AG04449 (cell line): Measurements from ENCODE around the gene TRPM4.
"Not testable (repeated sequence)": the region's sequence is repeated elsewhere in the genome, so short reads cannot be mapped to it uniquely, and the experiment has no call there.

Experiments used
- CTCF ChIA-PET: fragments of 350-600 bp; formaldehyde crosslinking; extraction: SDS; loops from one replicate; lab custom pipeline; 2021; ENCODE audit warnings: antibody characterized with exemption; lab: Yijun Ruan, JAX
- POLR2A ChIA-PET: fragments of 400-600, 350-600 bp; formaldehyde crosslinking; extraction: SDS; loops from one replicate; lab custom pipeline; 2020; ENCODE audit warnings: antibody characterized with exemption, inconsistent platforms; lab: Yijun Ruan, JAX
- DNase-seq: peaks from one replicate; pipeline ENCODE4 v3.0.0-alpha.2; 2010; ENCODE audit warnings: low read depth, low spot score
- H3K4me3 ChIP-seq: 2 replicates; pipeline ENCODE4 v1.5.1; 2011; ENCODE audit warnings: low read depth, mild to moderate bottlenecking, control low read depth, low read length
- TF ChIP-seq, protein P1 (sequence below): IDR thresholded peaks from one replicate; pipeline ENCODE4 v1.5.1; 2011; ENCODE audit warnings: mild to moderate bottlenecking, moderate library complexity, low read length, control low read depth, inconsistent platforms; ENCODE audit not compliant: insufficient read depth; ENCODE audit errors: missing control alignments

TRPM4 gene

DNA sequence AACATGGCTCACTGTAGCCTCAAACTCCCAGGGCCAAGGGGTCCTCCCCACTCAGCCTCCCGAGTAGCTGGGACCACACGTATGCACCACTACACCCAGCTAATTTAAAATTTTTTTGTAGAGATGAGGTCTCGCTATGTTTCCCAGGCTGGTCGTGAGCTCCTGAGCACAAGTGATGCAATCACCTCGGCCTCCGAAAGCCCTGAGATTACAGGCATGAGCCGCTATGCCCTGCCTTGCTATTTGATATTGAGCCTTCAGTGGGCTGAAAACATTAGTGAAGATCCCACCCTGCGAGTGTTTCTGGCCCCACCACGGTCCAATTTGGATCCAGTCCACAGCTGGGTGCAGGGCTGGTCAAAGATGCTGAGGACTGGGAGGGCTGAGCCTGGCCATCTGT lies 65.9 kb downstream of the TRPM4 start:
- ChIA-PET CTCF (interaction anchor here (0.6 to 5.9 kb wide), 6 partner anchors 9 to 149 kb away, joined by 4 to 85 read pairs (median 28); no protein-coding TSS in a partner anchor), POLR2A (no interaction called here)
- DNase-seq: no peak
- TF ChIP-seq, protein P1, sequence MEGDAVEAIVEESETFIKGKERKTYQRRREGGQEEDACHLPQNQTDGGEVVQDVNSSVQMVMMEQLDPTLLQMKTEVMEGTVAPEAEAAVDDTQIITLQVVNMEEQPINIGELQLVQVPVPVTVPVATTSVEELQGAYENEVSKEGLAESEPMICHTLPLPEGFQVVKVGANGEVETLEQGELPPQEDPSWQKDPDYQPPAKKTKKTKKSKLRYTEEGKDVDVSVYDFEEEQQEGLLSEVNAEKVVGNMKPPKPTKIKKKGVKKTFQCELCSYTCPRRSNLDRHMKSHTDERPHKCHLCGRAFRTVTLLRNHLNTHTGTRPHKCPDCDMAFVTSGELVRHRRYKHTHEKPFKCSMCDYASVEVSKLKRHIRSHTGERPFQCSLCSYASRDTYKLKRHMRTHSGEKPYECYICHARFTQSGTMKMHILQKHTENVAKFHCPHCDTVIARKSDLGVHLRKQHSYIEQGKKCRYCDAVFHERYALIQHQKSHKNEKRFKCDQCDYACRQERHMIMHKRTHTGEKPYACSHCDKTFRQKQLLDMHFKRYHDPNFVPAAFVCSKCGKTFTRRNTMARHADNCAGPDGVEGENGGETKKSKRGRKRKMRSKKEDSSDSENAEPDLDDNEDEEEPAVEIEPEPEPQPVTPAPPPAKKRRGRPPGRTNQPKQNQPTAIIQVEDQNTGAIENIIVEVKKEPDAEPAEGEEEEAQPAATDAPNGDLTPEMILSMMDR: no peak
- H3K4me3 ChIP-seq: no peak overlapping the region

DNA sequence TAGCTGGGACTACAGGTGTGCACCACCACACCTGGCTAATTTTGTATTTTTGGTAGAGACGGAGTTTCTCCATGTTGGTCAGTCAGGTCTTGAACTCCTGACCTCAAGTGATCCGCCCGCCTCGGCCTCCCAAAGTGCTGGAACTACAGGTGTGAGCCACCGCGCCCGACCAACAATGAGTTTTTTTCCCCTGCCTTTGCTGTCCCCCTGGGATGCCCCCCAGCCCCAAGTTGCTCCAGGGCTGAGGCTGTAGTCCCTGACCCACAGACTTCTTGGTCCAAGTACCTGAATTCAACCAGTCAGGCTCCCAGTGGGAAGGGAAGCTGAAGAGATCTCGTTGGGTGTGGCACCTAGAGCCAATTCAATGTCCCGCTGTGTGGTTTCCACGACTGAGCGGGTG lies 66.8 kb downstream of the TRPM4 start:
- DNase-seq, H3K4me3 ChIP-seq, POLR2A ChIA-PET: not testable (repeated sequence)
- CTCF ChIA-PET: interaction anchor here (0.6 to 5.9 kb wide), 16 partner anchors 10 to 436 kb away, joined by 3 to 85 read pairs (median 10); no protein-coding TSS in a partner anchor

DNA sequence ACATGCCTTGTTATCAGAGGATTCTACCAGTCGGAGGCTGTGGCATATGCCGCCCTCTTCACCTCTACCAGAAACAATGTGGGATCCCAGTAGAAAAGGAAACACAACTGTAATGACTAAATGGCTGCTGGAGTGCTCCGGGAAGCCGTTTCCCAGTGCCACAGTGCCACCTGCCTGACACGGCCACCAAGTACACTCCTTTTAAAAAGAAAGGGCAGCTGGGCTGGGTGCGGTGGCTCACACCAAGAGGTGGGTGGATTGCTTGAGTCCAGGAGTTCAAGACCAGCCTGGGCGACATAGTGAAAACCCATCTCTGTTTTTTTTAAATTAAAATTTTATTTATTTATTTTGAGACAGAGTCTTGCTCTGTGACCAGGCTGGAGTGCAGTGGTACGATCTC lies 67.3 kb downstream of the TRPM4 start:
- H3K4me3 ChIP-seq: no peak overlapping the region
- TF ChIP-seq, protein P1: peak; percentile 54
- DNase-seq: no peak
- POLR2A ChIA-PET: no interaction called here
- CTCF ChIA-PET: interaction anchor here (0.8 to 5.9 kb wide), 38 partner anchors 10 to 437 kb away, joined by 3 to 85 read pairs (median 6); partner anchors contain the start of genes LIN7B and PPFIA3

DNA sequence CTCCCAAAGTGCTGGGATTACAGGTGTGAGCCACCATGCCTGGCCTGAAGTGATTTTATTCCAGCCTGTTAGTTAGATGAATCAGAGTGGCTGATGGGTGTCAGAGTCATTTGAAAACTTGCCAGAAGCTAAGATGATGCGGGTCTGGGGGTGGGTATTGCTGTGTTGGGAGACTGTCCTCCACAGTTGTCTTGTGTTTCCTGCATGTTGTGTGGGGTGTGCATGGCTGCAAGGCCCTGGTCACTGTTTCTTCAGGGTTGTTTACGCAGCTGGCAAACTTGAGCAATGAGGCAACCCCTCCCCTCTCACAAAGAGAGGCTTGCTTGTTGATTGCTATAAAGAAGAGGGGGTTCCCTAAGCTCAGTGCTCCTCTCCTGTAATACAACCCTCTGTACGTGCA lies 71.8 kb downstream of the TRPM4 start:
- TF ChIP-seq, protein P1: no peak
- CTCF ChIA-PET: no interaction called here
- POLR2A ChIA-PET: no interaction called here
- no peak overlapping the region for H3K4me3 ChIP-seq
- no peak for DNase-seq

DNA sequence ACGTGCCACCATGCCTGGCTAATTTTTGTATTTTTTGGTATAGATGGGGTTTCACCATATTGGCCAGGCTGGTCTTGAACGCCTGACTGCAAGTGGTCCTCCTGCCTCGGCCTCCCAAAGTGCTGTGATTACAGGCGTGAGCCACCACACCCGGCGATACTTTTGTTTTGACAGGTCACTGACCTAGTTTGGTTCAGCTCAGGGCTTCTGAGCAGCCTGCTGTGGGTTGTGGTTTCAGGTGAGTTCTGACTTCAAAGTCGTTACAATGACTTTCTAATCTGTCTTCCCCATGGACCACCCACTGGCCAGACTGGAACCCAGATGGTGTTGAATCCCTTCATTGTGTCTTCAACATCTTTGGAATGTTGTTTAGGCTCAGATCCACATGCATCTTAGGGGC lies 73.8 kb downstream of the TRPM4 start:
- CTCF ChIA-PET: no interaction called here
- POLR2A ChIA-PET: no interaction called here
- DNase-seq: no peak
- no peak overlapping the region for H3K4me3 ChIP-seq
- TF ChIP-seq, protein P1: no peak

DNA sequence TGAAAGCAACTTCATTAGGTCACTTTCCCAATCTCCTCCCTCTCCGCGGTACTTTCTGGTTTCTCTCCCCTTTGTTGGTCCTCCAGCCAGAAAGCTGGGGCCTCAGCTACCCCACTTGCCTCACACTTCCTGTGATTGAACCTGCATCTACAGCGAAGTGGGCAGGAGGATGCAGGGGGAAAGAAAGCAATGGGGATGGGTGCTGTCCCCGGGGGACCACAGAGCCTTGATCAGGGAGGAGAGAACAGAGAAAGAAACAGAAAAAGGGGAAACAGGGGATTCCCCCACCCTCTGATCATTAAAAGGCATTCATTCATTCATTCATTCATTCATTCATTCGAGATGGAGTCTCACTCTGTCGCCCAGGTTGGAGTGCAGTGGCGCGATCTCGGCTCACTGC lies 74.2 kb downstream of the TRPM4 start:
- TF ChIP-seq, protein P1: no peak
- no peak overlapping the region for H3K4me3 ChIP-seq
- CTCF ChIA-PET: no interaction called here
- no peak for DNase-seq
- POLR2A ChIA-PET: no interaction called here

DNA sequence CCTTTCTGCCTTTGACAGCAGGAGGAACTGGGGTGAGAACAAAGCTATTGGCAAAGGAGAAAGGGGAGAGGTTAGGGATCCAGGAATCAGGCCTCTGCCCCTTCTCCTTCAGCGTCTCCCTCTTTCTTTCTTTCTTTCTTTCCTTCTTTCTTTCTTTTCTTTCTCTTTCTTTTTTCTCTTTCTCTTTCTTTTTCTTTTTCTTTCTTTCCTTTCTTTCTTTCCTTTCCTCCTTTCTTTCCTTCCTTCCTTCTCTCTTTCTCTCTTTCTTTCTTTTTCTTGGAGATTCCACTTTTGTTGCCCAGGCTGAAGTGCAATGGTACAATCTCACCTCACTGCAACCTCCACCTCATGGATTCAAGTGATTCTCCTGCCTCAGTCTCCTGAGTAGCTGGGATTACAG lies 75.6 kb downstream of the TRPM4 start:
- TF ChIP-seq, protein P1: no peak
- H3K4me3 ChIP-seq: no peak overlapping the region
- ChIA-PET CTCF (interaction anchor here (1.0 kb wide), 1 partner anchor 11 kb away, joined by 3 read pairs; no protein-coding TSS in a partner anchor), POLR2A (no interaction called here)
- no peak for DNase-seq
